22Rv1 (cell line): ENCODE measurements around the gene SEC31A.
A peak's percentile ranks its signal among the peaks of the same experiment; 100 is the strongest.
"Not testable (repeated sequence)": the region's sequence is repeated elsewhere in the genome, so short reads cannot be mapped to it uniquely, and the experiment has no call there.

Experiments
- H3K27ac ChIP-seq: fragments of 450-650 bp; 2 replicates; pipeline ENCODE4 v1.5.1; 2017
- CTCF ChIP-seq: fragments of 450-650 bp; IDR thresholded peaks from 2 replicates; pipeline ENCODE4 v1.5.1; 2017; ENCODE audit warnings: mild to moderate bottlenecking
- ZFX ChIP-seq: fragments of 450-650 bp; IDR thresholded peaks from 2 replicates; pipeline ENCODE4 v1.6.1; 2017; ENCODE audit warnings: antibody characterized with exemption, borderline replicate concordance

The SEC31A gene

DNA sequence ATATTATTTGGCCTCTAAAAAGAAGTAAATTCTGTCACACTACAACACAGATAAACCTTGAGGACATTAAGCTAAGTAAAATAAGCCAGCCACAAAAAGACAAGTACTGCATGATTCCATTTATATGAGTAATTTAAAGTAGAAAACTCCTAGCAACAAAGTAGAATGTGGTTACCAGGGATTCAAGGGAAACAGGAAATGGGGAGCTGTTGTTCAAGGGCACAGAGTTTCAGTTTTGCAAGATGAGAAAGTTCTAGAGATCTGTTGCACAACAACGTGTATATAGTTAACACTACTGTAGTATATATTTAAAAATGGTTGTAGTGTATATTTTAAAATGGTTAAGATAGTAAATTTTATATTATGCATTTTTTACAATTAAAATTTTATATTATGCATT lies 25.4 kb downstream of the SEC31A start:
- H3K27ac ChIP-seq, result no peak overlapping the region
- no peak for TF ChIP-seq ZFX
- no peak for TF ChIP-seq CTCF

GRCh38 chr4:82864336-82864979 lies 26.5 kb downstream of the SEC31A start:
- no peak overlapping the region for H3K27ac ChIP-seq
- no peak for TF ChIP-seq ZFX
- no peak for TF ChIP-seq CTCF

DNA sequence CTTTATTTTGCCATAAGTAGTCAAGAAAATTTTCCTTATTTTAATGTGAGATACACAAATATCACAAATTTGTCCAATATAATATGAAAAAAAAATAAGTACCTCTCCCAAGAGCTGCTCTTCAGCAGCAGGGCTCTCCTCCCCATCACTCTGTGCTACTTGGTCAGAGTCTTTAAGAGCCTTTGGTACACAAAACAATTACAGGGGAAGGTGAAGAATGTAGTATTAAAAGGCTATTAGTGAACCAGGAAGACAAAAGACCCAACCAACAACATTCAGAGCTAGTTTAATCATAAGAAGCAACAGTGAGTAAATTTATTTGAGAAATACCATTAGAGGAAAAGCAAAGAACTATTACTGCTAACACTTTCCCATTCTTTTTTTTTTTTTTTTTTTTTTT lies 29.4 kb downstream of the SEC31A start:
- H3K27ac ChIP-seq, result no peak overlapping the region

DNA sequence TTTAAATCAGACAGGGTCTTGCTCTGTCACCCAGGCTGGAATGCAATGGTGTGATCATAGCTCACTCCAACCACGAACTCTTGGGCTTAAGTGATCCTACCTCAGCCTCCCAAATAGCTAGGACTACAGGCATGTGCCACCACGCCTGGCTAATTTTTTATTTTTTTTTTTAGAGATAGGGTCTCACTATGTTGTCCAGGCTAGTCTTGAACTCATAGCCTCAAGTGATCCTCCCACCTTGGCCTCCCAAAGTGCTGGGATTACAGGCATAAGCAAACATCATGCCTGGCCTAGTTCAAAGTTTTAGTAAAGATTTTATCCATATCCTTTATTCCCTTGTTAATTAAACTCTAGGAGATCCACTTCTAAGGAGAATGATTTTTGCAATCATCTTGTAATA lies 30.5 kb downstream of the SEC31A start:
- H3K27ac ChIP-seq, result not testable (repeated sequence)

More for the DNA sequence above, 29.4 kb downstream of the SEC31A start:
- TF ChIP-seq CTCF, result no peak
- no peak for TF ChIP-seq ZFX

DNA sequence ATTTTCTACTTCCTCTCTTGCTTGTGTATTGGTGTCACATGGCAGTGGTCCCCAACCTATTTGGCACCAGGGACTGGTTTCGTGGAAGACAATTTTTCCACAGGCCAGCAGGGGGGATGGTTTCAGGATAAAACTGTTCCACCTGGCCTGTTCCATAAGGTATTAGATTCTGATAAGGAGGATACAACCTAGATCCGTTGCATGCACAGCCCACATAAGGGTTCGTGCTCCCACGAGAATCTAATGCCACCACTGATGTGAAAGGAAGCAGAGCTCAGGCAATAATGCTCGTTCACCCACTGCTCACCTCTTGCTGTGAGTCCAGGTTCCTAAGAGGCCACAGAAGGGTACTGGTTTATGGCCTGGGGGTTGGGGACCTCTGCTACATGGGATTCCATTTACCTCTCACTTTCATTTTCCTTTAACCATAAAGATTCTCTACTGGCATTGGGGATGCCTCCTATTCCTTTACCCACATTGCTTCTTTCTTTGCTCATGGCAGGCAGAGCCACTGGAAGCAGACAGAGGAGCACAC lies 38.1 kb downstream of the SEC31A start:
- H3K27ac ChIP-seq, result no peak overlapping the region
- TF ChIP-seq CTCF (no peak), ZFX (no peak)

DNA sequence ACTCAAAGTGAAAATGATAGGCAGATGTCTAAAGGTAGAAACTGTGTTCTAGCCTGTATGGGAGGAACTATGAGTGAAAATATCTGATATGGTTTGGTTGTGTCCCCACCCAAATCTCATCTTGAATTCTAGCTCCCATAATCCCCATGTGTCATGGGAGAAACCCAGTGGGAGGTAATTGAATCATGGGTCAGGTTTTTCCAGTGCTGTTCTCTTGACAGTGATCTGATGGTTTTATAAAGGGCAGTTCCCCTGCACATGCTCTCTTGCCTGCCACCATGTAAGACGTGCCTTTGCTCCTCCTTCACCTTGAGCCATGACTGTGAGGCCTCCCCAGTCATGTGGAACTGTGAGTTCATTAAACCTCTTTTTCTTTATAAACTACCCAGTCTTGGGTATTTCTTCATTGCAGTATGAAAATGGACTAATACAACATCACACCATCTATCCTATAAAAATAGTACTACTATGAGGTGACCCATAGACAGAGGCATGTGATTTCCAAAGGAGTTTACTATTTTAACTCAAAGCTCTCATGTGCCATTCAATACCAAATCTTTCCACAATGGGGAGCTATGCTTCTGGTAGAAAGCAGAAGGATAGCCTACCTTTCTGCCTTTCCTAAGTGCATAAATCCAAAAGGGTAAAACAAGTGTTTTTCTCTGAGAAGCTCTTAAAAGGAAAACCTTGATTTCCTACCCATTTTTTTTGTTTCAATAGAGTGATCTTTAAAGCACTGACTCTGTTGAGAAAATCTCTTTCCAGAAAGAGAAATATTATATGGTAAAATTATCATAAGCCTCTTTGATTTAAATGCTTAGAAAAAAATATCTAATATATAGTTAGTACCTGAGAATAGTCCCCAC lies 38.8 kb downstream of the SEC31A start:
- TF ChIP-seq ZFX (no peak), CTCF (peak; percentile 56)
- H3K27ac ChIP-seq, result no peak overlapping the region

GRCh38 chr4:82851318-82851717 lies 39.6 kb downstream of the SEC31A start:
- H3K27ac ChIP-seq, result no peak overlapping the region
- TF ChIP-seq ZFX (no peak), CTCF (no peak)
